GM12878 (cell line): ENCODE data around the gene SESN1. TPM values are rescaled to one million over a fixed set of nuclear protein-coding genes. Genes with fewer than 3 reads are reported as not detected.

Source experiments
- ATAC-seq: fragments of 200-7000 bp; cut with Tn5 transposase; 3 replicates; pipeline ENCODE4 v1.9.1; 2020; ENCODE audit warnings: mild to moderate bottlenecking, moderate library complexity
- BruUV-seq: library from RNA; stranded (reverse); fragments of 400-500 nt; replicated peaks from 2 replicates; lab custom pipeline; 2021; lab: Mats Ljungman, UMichigan
- CTCF ChIA-PET: fragments of 300-600 bp; sonication (Branson Sonifier 250); formaldehyde crosslinking; extraction: SDS; loops from one replicate; lab custom pipeline; 2021; ENCODE audit warnings: inconsistent platforms; lab: Yijun Ruan, JAX
- POLR2A ChIA-PET: fragments of 350-600 bp; formaldehyde crosslinking; extraction: SDS; loops from one replicate; lab custom pipeline; 2021; ENCODE audit warnings: inconsistent platforms; lab: Charles Lee
- RAD21 ChIA-PET: fragments of 300-600 bp; sonication (Branson Sonifier 250); formaldehyde crosslinking; loops from one replicate; lab custom pipeline; 2023; ENCODE audit warnings: antibody characterized with exemption; ENCODE audit not compliant: unreplicated experiment; lab: Charles Lee
- SMC1A ChIA-PET: fragments of 300-600 bp; sonication (Branson Sonifier 250); formaldehyde crosslinking; loops from one replicate; lab custom pipeline; 2023; ENCODE audit not compliant: unreplicated experiment, uncharacterized antibody; lab: Charles Lee
- DNase-seq: peaks from one replicate; pipeline ENCODE4 v3.0.0-alpha.2; 2011; ENCODE audit warnings: low read depth, low spot score
- FAIRE-seq: peaks from 3 replicates; lab custom pipeline; 2011; peaks lifted over from hg19 to GRCh38; lab: Jason Lieb, UNC
- H2AFZ ChIP-seq: 2 replicates; pipeline ENCODE4 v1.6.0; 2011; ENCODE audit warnings: low read depth, low read length, control low read depth; ENCODE audit not compliant: control insufficient read depth
- H3K27ac ChIP-seq: 2 replicates; pipeline ENCODE4 v1.5.1; 2011; ENCODE audit warnings: control low read depth; ENCODE audit not compliant: control insufficient read depth, insufficient read depth
- H3K27me3 ChIP-seq, 2 experiments: replicated peaks in 1 of 2; 2 replicates each; pipeline versions ENCODE4 v1.6.0 to v1.6.1; 2011; ENCODE audit warnings: low read length in 1 of 2; ENCODE audit not compliant: control insufficient read depth in 2 of 2, insufficient read depth in 2 of 2
- H3K36me3 ChIP-seq, 2 experiments: 2 replicates each; pipeline ENCODE4 v1.5.1; 2011; ENCODE audit warnings: low read length in 1 of 2; ENCODE audit not compliant: control insufficient read depth in 2 of 2, insufficient read depth in 2 of 2
- H3K4me1 ChIP-seq: 2 replicates; pipeline ENCODE4 v1.6.1; 2011; ENCODE audit warnings: mild to moderate bottlenecking, low read length, moderate library complexity, mixed read lengths; ENCODE audit not compliant: control insufficient read depth, insufficient read depth
- H3K4me2 ChIP-seq: 2 replicates; pipeline ENCODE4 v1.6.0; 2011; ENCODE audit warnings: control low read depth; ENCODE audit not compliant: control insufficient read depth, insufficient read depth
- H3K4me3 ChIP-seq: fragments of 200-600 bp; sonication (generic); 2 replicates; pipeline ENCODE4 v1.5.1; 2016
- H3K79me2 ChIP-seq: 2 replicates; pipeline ENCODE4 v1.6.0; 2011; ENCODE audit warnings: low read length; ENCODE audit not compliant: control insufficient read depth, insufficient read depth
- H3K9ac ChIP-seq: 2 replicates; pipeline ENCODE4 v1.8.0; 2011; ENCODE audit warnings: low read length, control low read depth, mixed read lengths; ENCODE audit not compliant: control insufficient read depth, insufficient read depth
- H3K9me3 ChIP-seq: replicated peaks from 3 replicates; pipeline ENCODE4 v1.5.1; 2011; ENCODE audit warnings: mild to moderate bottlenecking, low read length; ENCODE audit not compliant: control insufficient read depth, insufficient read depth
- H4K20me1 ChIP-seq: 2 replicates; pipeline ENCODE4 v1.6.0; 2011; ENCODE audit not compliant: control insufficient read depth, insufficient read depth
- GABPA ChIP-seq: IDR thresholded peaks from 2 replicates; pipeline ENCODE4 v1.6.1; 2014; ENCODE audit warnings: antibody characterized with exemption, low read depth, mild to moderate bottlenecking, inconsistent platforms
- IRF3 ChIP-seq: fragments of 450-650 bp; IDR thresholded peaks from 2 replicates; pipeline ENCODE4 v1.6.1; 2014; ENCODE audit warnings: mild to moderate bottlenecking
- MEF2A ChIP-seq: IDR thresholded peaks from 2 replicates; pipeline ENCODE4 v1.6.1; 2011; ENCODE audit warnings: low read depth, mild to moderate bottlenecking, low read length, moderate library complexity; ENCODE audit not compliant: insufficient read depth
- NBN ChIP-seq: fragments of 450-650 bp; IDR thresholded peaks from 2 replicates; pipeline ENCODE4 v1.6.1; 2016
- NFIC ChIP-seq: IDR thresholded peaks from 2 replicates; pipeline ENCODE4 v1.6.1; 2012; ENCODE audit warnings: low read depth, mild to moderate bottlenecking, inconsistent platforms, low read length, moderate library complexity
- NR2C2 ChIP-seq: IDR thresholded peaks from 2 replicates; pipeline ENCODE4 v1.6.1; 2011; ENCODE audit warnings: borderline replicate concordance, low read depth; ENCODE audit not compliant: control insufficient read depth, insufficient read length
- PAX5 ChIP-seq: IDR thresholded peaks from 2 replicates; pipeline ENCODE4 v1.6.1; 2011; ENCODE audit warnings: low read depth, low read length, borderline replicate concordance
- PBX3 ChIP-seq: IDR thresholded peaks from 2 replicates; pipeline ENCODE4 v1.6.1; 2011; ENCODE audit warnings: mild to moderate bottlenecking, low read depth, low read length, moderate library complexity; ENCODE audit not compliant: insufficient replicate concordance
- ZNF24 ChIP-seq: fragments of 450-650 bp; IDR thresholded peaks from 2 replicates; pipeline ENCODE4 v1.6.1; 2017; ENCODE audit warnings: antibody characterized with exemption, mild to moderate bottlenecking
- ZNF274 ChIP-seq: IDR thresholded peaks from one replicate; pipeline ENCODE4 v1.8.0; 2011; ENCODE audit not compliant: insufficient read length, insufficient read depth
- ZNF622 ChIP-seq: fragments of 450-650 bp; IDR thresholded peaks from 2 replicates; pipeline ENCODE4 v1.6.1; 2017; ENCODE audit warnings: mild to moderate bottlenecking, inconsistent platforms
- WGBS: methylation state at CpG from one replicate; pipeline ENCODE4 v1.1.6; 2016; ENCODE audit warnings: low lambda C conversion rate; ENCODE audit not compliant: insufficient replicate concordance, insufficient coverage; ENCODE audit errors: missing lambda C conversion rate; 5-methylcytosine and 5-hydroxymethylcytosine counted together
- in situ Hi-C: fragments of 300-500 bp; cut with MboI; formaldehyde crosslinking; loops from 9 replicates; pipeline ENCODE4 v1.14.3; 2018; ENCODE audit warnings: mixed read lengths
- intact Hi-C: fragments of 100-400 bp; cut with micrococcal nuclease; formaldehyde crosslinking; loops from one replicate; pipeline ENCODE4 v1.14.2; 2022; ENCODE audit not compliant: unreplicated experiment
- polyA plus RNA-seq, 11 experiments: library from polyadenylated mRNA; depleted of rRNA in 4 of 11; unstranded in 6 of 11; stranded (reverse) in 5 of 11; fragments of >200 nt; fragmentation: Nextera tagmentation in 4 of 11; fragmentation: Illumina TruSeq in 1 of 11; extraction: Ambion mirVana in 4 of 11; extraction: Trizol in 1 of 11; gene quantifications; 1 replicate in 1 of 11; 2 replicates in 10 of 11; pipeline versions ENCODE4 v1.2.1 to v1.2.3, GENCODE V29; 2011 to 2016; ENCODE audit warnings: inconsistent platforms in 2 of 11, missing spikeins in 2 of 11, low read depth in 1 of 11
- total RNA-seq, 4 experiments: library from RNA; depleted of rRNA in 3 of 4; stranded (reverse); fragments of >200 nt in 3 of 4; fragmentation: Illumina TruSeq in 1 of 4; extraction: Trizol in 1 of 4; gene quantifications; 2 replicates each; pipeline versions ENCODE4 v1.2.1 to v1.2.3, GENCODE V29; 2013 to 2021
- TF ChIP-seq, protein P1 (sequence below): fragments of 450-650 bp; IDR thresholded peaks from 2 replicates; pipeline ENCODE4 v1.6.1; 2017; ENCODE audit warnings: antibody characterized with exemption, mild to moderate bottlenecking, moderate library complexity
- TF ChIP-seq, protein P2 (sequence below): IDR thresholded peaks from 2 replicates; pipeline ENCODE4 v1.6.1; 2011; ENCODE audit warnings: borderline replicate concordance, low read depth, mild to moderate bottlenecking, moderate library complexity, mixed read lengths, low read length; ENCODE audit not compliant: insufficient read depth; ENCODE audit errors: extremely low read length
- TF ChIP-seq, protein P3 (sequence below): IDR thresholded peaks from 2 replicates; pipeline ENCODE4 v1.6.1; 2012; ENCODE audit warnings: low read depth, low read length, improper control_type of control experiment
- TF ChIP-seq, protein P4 (sequence below): IDR thresholded peaks from 2 replicates; pipeline ENCODE4 v1.6.1; 2011; ENCODE audit warnings: low read depth, mild to moderate bottlenecking, low read length, moderate library complexity, borderline replicate concordance; ENCODE audit errors: extremely low read depth

SESN1 gene
- total and polyA plus RNA-seq, 10 of the 15 experiments (the other 5 are each of a cell fraction or from before 2014, with no cell fraction given) = 1.3 to 13.0 (median 3.3) TPM

- no peak for ATAC-seq
- no peak for FAIRE-seq
- POLR2A ChIA-PET = interaction anchor here (1.1 kb wide), 1 partner anchor 44 kb away, joined by 3 read pairs; no protein-coding TSS in a partner anchor
- H3K9ac ChIP-seq = no peak overlapping the region
- no peak for DNase-seq
- in situ Hi-C loops (no loop called here), intact Hi-C loops (no loop called here)
- CTCF ChIA-PET = interaction anchor here (0.7 to 3.6 kb wide), 4 partner anchors 13 to 25 kb away, joined by 4 to 13 read pairs (median 7); no protein-coding TSS in a partner anchor
- no peaks in the 10 kb centered on the region for H3K9me3 ChIP-seq
- H3K4me1 ChIP-seq = peaks cover 14% of the 10 kb centered on the region
- no peaks in the 10 kb centered on the region for H3K36me3 ChIP-seq
- WGBS = 79% methylated on average over 2 of the region's 2 CpGs
- RAD21 ChIA-PET = interaction anchor here (0.9 to 2.4 kb wide), 2 partner anchors 25 to 333 kb away, joined by 3 to 10 read pairs; no protein-coding TSS in a partner anchor
- no peak overlapping the region for H3K4me2 ChIP-seq
- no peak overlapping the region for H3K27ac ChIP-seq
- H3K4me3 ChIP-seq = no peak overlapping the region
- no peaks in the 10 kb centered on the region for H4K20me1 ChIP-seq
- no peaks in the 10 kb centered on the region for H3K79me2 ChIP-seq
- H3K27me3 ChIP-seq = no peaks in the 10 kb centered on the region; a peak in 1 of 4 replicates
- H2AFZ ChIP-seq = no peak overlapping the region
- BruUV-seq = no TSS peak
- SMC1A ChIA-PET = interaction anchor here (0.6 to 1.1 kb wide), 2 partner anchors 8 to 13 kb away, joined by 3 to 4 read pairs; no protein-coding TSS in a partner anchor
- TF ChIP-seq NFIC (no peak), NBN (no peak), IRF3 (no peak), ZNF274 (no peak), PBX3 (no peak), NR2C2 (no peak), ZNF24 (no peak), ZNF622 (no peak), PAX5 (no peak), GABPA (no peak), MEF2A (no peak)
- TF ChIP-seq, protein P1, sequence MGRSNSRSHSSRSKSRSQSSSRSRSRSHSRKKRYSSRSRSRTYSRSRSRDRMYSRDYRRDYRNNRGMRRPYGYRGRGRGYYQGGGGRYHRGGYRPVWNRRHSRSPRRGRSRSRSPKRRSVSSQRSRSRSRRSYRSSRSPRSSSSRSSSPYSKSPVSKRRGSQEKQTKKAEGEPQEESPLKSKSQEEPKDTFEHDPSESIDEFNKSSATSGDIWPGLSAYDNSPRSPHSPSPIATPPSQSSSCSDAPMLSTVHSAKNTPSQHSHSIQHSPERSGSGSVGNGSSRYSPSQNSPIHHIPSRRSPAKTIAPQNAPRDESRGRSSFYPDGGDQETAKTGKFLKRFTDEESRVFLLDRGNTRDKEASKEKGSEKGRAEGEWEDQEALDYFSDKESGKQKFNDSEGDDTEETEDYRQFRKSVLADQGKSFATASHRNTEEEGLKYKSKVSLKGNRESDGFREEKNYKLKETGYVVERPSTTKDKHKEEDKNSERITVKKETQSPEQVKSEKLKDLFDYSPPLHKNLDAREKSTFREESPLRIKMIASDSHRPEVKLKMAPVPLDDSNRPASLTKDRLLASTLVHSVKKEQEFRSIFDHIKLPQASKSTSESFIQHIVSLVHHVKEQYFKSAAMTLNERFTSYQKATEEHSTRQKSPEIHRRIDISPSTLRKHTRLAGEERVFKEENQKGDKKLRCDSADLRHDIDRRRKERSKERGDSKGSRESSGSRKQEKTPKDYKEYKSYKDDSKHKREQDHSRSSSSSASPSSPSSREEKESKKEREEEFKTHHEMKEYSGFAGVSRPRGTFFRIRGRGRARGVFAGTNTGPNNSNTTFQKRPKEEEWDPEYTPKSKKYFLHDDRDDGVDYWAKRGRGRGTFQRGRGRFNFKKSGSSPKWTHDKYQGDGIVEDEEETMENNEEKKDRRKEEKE = no peak
- TF ChIP-seq, protein P2, sequence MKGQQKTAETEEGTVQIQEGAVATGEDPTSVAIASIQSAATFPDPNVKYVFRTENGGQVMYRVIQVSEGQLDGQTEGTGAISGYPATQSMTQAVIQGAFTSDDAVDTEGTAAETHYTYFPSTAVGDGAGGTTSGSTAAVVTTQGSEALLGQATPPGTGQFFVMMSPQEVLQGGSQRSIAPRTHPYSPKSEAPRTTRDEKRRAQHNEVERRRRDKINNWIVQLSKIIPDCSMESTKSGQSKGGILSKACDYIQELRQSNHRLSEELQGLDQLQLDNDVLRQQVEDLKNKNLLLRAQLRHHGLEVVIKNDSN = no peak
- TF ChIP-seq, protein P3, sequence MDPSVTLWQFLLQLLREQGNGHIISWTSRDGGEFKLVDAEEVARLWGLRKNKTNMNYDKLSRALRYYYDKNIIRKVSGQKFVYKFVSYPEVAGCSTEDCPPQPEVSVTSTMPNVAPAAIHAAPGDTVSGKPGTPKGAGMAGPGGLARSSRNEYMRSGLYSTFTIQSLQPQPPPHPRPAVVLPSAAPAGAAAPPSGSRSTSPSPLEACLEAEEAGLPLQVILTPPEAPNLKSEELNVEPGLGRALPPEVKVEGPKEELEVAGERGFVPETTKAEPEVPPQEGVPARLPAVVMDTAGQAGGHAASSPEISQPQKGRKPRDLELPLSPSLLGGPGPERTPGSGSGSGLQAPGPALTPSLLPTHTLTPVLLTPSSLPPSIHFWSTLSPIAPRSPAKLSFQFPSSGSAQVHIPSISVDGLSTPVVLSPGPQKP = no peak
- TF ChIP-seq, protein P4, sequence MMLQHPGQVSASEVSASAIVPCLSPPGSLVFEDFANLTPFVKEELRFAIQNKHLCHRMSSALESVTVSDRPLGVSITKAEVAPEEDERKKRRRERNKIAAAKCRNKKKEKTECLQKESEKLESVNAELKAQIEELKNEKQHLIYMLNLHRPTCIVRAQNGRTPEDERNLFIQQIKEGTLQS = no peak
These were observed 44.6 kb downstream of the SESN1 start for GRCh38 chr6:109050012-109050411.
